MCF 10A (cell line): ENCODE results near the gene SPTB. TPM values are rescaled to one million over a fixed set of nuclear protein-coding genes. Genes with fewer than 3 reads are reported as not detected.

Source experiments
- BruUV-seq: library from RNA; stranded (reverse); fragments of 400-500 nt; replicated peaks from 2 replicates; lab custom pipeline; 2021; lab: Mats Ljungman, UMichigan
- CTCF ChIA-PET: fragments of 300-600 bp; sonication (Branson Sonifier 250); formaldehyde crosslinking; extraction: SDS; loops from one replicate; lab custom pipeline; 2021; ENCODE audit warnings: antibody characterized with exemption, inconsistent platforms; lab: Yijun Ruan, JAX
- POLR2A ChIA-PET: fragments of 300-600, 350-650 bp; sonication (Branson Sonifier 250); formaldehyde crosslinking; extraction: SDS; loops from one replicate; lab custom pipeline; 2020; ENCODE audit warnings: antibody characterized with exemption, inconsistent platforms; lab: Yijun Ruan, JAX
- DNase-seq: peaks from one replicate; pipeline ENCODE4 v3.0.0-alpha.2; 2018; ENCODE audit not compliant: unreplicated experiment
- H3K27ac Mint-ChIP-seq: one replicate; pipeline ENCODE4 v1.8.0; 2022; ENCODE audit warnings: mild to moderate bottlenecking, low read depth, mixed read lengths; ENCODE audit not compliant: unreplicated experiment
- H3K27me3 Mint-ChIP-seq: one replicate; pipeline ENCODE4 v1.8.0; 2022; ENCODE audit warnings: mixed read lengths; ENCODE audit not compliant: insufficient read depth, unreplicated experiment
- H3K36me3 Mint-ChIP-seq: one replicate; pipeline ENCODE4 v1.8.0; 2022; ENCODE audit warnings: mild to moderate bottlenecking, moderate library complexity, mixed read lengths; ENCODE audit not compliant: insufficient read depth, unreplicated experiment
- H3K4me1 Mint-ChIP-seq: one replicate; pipeline ENCODE4 v1.8.0; 2022; ENCODE audit warnings: mixed read lengths; ENCODE audit not compliant: insufficient read depth, unreplicated experiment
- H3K4me3 Mint-ChIP-seq: one replicate; pipeline ENCODE4 v1.8.0; 2022; ENCODE audit warnings: mild to moderate bottlenecking, moderate library complexity, mixed read lengths; ENCODE audit not compliant: unreplicated experiment
- H3K9me3 Mint-ChIP-seq: one replicate; pipeline ENCODE4 v1.8.0; 2022; ENCODE audit warnings: mixed read lengths; ENCODE audit not compliant: unreplicated experiment
- CTCF ChIP-seq: fragments of 200-600 bp; IDR thresholded peaks from one replicate; pipeline ENCODE4 v1.8.0; 2022; ENCODE audit warnings: antibody characterized with exemption, mild to moderate bottlenecking; ENCODE audit not compliant: unreplicated experiment
- intact Hi-C: fragments of 100-400 bp; cut with micrococcal nuclease; formaldehyde crosslinking; loops from 2 replicates; pipeline ENCODE4 v1.14.1; 2022
- total RNA-seq: library from RNA; stranded (reverse); gene quantifications from 2 replicates; pipeline ENCODE4 v1.2.3, GENCODE V29; 2022

SPTB gene
- total RNA-seq, 1 experiment from 2014 or later: 1.3 TPM

GRCh38 chr14:64861916-64862315 is 17.8 kb downstream of the SPTB start:
- POLR2A ChIA-PET: no interaction called here
- TF ChIP-seq CTCF: no peak
- CTCF ChIA-PET: interaction anchor here (0.7 to 1.8 kb wide), 2 partner anchors 29 to 30 kb away, joined by 3 to 9 read pairs; no protein-coding TSS in a partner anchor
- BruUV-seq: no TSS peak
- intact Hi-C loops: no loop called here
- no peak overlapping the region for H3K27ac Mint-ChIP-seq
- no peaks in the 10 kb centered on the region for H3K4me1 Mint-ChIP-seq
- DNase-seq: no peak
- no peak overlapping the region for H3K4me3 Mint-ChIP-seq
- peaks cover 42% of the 10 kb centered on the region for H3K27me3 Mint-ChIP-seq
- H3K36me3 Mint-ChIP-seq: no peaks in the 10 kb centered on the region
- H3K9me3 Mint-ChIP-seq: no peaks in the 10 kb centered on the region

DNA sequence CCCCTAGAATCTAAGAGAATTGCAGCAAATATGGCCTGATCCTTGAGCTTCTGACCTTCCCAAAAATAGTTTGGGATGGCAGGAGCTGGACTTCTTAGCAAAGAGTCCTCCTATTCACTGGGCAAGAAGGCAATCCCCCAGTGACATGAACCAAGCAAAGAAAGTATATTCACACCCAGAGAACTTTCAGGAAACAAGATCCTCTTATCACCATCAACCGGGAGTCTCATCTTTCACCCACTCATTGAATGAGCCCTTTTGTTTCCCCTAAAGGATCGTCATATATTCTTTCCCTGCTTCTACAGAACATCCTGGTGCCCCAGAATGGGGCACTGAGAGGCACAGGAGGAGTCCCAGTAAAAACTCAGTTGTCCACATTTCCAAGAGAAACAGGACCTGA is 19.7 kb downstream of the SPTB start:
- Mint-ChIP-seq H3K27ac (no peak overlapping the region), H3K9me3 (no peaks in the 10 kb centered on the region), H3K4me3 (no peak overlapping the region), H3K27me3 (peaks cover 29% of the 10 kb centered on the region), H3K36me3 (no peaks in the 10 kb centered on the region), H3K4me1 (no peaks in the 10 kb centered on the region)
- no peak for TF ChIP-seq CTCF
- ChIA-PET POLR2A (no interaction called here), CTCF (no interaction called here)
- no TSS peak for BruUV-seq
- intact Hi-C loops: no loop called here
- no peak for DNase-seq

- H3K4me1 Mint-ChIP-seq: no peaks in the 10 kb centered on the region
- H3K36me3 Mint-ChIP-seq: peaks cover 4% of the 10 kb centered on the region
- ChIA-PET POLR2A (interaction anchor here (0.6 kb wide), 1 partner anchor 78 kb away, joined by 3 read pairs; no protein-coding TSS in a partner anchor), CTCF (interaction anchor here (0.6 to 1.1 kb wide), 3 partner anchors 22 to 31 kb away, joined by 3 read pairs; no protein-coding TSS in a partner anchor)
- peaks cover 29% of the 10 kb centered on the region for H3K27me3 Mint-ChIP-seq
- no TSS peak for BruUV-seq
- no peak for TF ChIP-seq CTCF
- H3K4me3 Mint-ChIP-seq: no peak overlapping the region
- no peak for DNase-seq
- H3K9me3 Mint-ChIP-seq: no peaks in the 10 kb centered on the region
- no peak overlapping the region for H3K27ac Mint-ChIP-seq
- intact Hi-C loops: no loop called here
These were observed 21.5 kb downstream of the SPTB start for GRCh38 chr14:64857979-64858744.

- Mint-ChIP-seq H3K27ac (no peak overlapping the region), H3K36me3 (peaks cover 5% of the 10 kb centered on the region), H3K9me3 (no peaks in the 10 kb centered on the region), H3K27me3 (peaks cover 35% of the 10 kb centered on the region), H3K4me1 (no peaks in the 10 kb centered on the region), H3K4me3 (no peak overlapping the region)
- no peak for TF ChIP-seq CTCF
- POLR2A ChIA-PET: no interaction called here
- DNase-seq: no peak
- CTCF ChIA-PET: interaction anchor here (0.6 to 1.1 kb wide), 4 partner anchors 25 to 35 kb away, joined by 3 read pairs; no protein-coding TSS in a partner anchor
- intact Hi-C loops: no loop called here
- BruUV-seq: no TSS peak
These were observed 22.9 kb downstream of the SPTB start for GRCh38 chr14:64856529-64857445.
